ENCODE results near the gene RPTOR.
A peak's percentile ranks its signal among the peaks of the same experiment; 100 is the strongest.

Gene RPTOR

GRCh38 chr17:80937462-80938381, 393.1 kb downstream of the RPTOR start:
- no peak overlapping the region for H3K4me3 ChIP-seq (ENCODE audit: low read depth in 1 of 2, low read length in 2 of 2)
- TF ChIP-seq EZH2 (IDR thresholded peaks at IDR 0.05; ENCODE audit: borderline replicate concordance, low read depth, low read length, severe bottlenecking) (no peak), CTCF (IDR thresholded peaks at IDR 0.05; ENCODE audit: borderline replicate concordance, extremely low read depth, low read length, poor library complexity, severe bottlenecking) (no peak)
- H3K4me1 ChIP-seq (ENCODE audit: insufficient read depth, low read length) = peaks cover 23% of the 10 kb centered on the region
- no peaks in the 10 kb centered on the region for H3K9me3 ChIP-seq (ENCODE audit: insufficient read depth, low read length, severe bottlenecking)
- H3K79me2 ChIP-seq (ENCODE audit: insufficient read depth, low read length) = no peaks in the 10 kb centered on the region
- H3K36me3 ChIP-seq (ENCODE audit: insufficient read depth, low read length) = peaks cover 35% of the 10 kb centered on the region
- H3K9ac ChIP-seq (ENCODE audit: low read depth, low read length) = no peak overlapping the region
- no peak overlapping the region for H2AFZ ChIP-seq (ENCODE audit: low read depth, low read length)
- ATAC-seq (ENCODE audit: insufficient read depth, low read depth) (peak; percentile 23; the same call in 2 of the 3 replicates), DNase-seq (no peak)
- H3K4me2 ChIP-seq (ENCODE audit: insufficient read depth, low read length) = peak overlapping the region; percentile 54
- H3K27ac ChIP-seq (ENCODE audit: low read length) = peak overlapping the region; percentile 51
- no peaks in the 10 kb centered on the region for H3K27me3 ChIP-seq (ENCODE audit: insufficient read depth, low read length, poor library complexity)
- H4K20me1 ChIP-seq (ENCODE audit: insufficient read depth, low read length) = peaks cover 4% of the 10 kb centered on the region

DNA sequence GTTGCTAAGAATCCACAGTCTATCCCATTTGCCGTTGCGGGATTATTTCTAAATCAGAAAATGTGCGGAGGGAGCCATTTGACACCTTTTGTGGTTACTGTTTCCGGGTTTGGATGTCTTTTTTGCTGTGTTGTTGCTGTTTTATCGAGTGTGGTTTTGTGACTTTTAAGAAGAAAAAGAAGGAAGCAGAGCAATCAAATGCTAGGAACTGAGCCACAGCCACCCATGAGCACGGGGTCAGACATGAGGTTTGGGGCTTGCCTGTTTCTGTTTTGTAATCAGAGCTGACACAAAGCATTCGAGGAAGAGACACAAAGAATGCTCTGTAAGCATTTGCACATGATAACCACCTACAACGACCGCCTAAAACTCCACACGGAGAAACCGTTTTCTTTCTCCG, 393.9 kb downstream of the RPTOR start:
- Histone ChIP-seq H4K20me1 (ENCODE audit: insufficient read depth, low read length) (peaks cover 4% of the 10 kb centered on the region), H3K4me2 (ENCODE audit: insufficient read depth, low read length) (peak overlapping the region; percentile 54)

GRCh38 chr17:80939151-80940145, 394.8 kb downstream of the RPTOR start:
- H3K4me2 ChIP-seq (ENCODE audit: insufficient read depth, low read length) = peak overlapping the region; percentile 54
- ATAC-seq (ENCODE audit: insufficient read depth, low read depth) = no peak

More for the DNA sequence above, 393.9 kb downstream of the RPTOR start:
- Histone ChIP-seq H2AFZ (ENCODE audit: low read depth, low read length) (no peak overlapping the region), H3K27ac (ENCODE audit: low read length) (peak overlapping the region; percentile 51), H3K36me3 (ENCODE audit: insufficient read depth, low read length) (peaks cover 38% of the 10 kb centered on the region), H3K9ac (ENCODE audit: low read depth, low read length) (peak overlapping the region; percentile 27), H3K27me3 (ENCODE audit: insufficient read depth, low read length, poor library complexity) (no peaks in the 10 kb centered on the region), H3K9me3 (ENCODE audit: insufficient read depth, low read length, severe bottlenecking) (no peaks in the 10 kb centered on the region), H3K79me2 (ENCODE audit: insufficient read depth, low read length) (no peaks in the 10 kb centered on the region), H3K4me1 (ENCODE audit: insufficient read depth, low read length) (peaks cover 23% of the 10 kb centered on the region), H3K4me3 (ENCODE audit: low read depth in 1 of 2, low read length in 2 of 2) (peak overlapping the region in 1 of 2 experiments; percentile 14; a peak in 1 of 4 replicates)
- peak; percentile 90 for ATAC-seq (ENCODE audit: insufficient read depth, low read depth)
- peak; percentile 74 for DNase-seq
- TF ChIP-seq CTCF (IDR thresholded peaks at IDR 0.05; ENCODE audit: borderline replicate concordance, extremely low read depth, low read length, poor library complexity, severe bottlenecking) (no peak), EZH2 (IDR thresholded peaks at IDR 0.05; ENCODE audit: borderline replicate concordance, low read depth, low read length, severe bottlenecking) (no peak)

More at GRCh38 chr17:80939151-80940145, 394.8 kb downstream of the RPTOR start:
- peaks cover 38% of the 10 kb centered on the region for H3K36me3 ChIP-seq (ENCODE audit: insufficient read depth, low read length)
- 0 out of 4 replicates have a peak overlapping the region, but pooled peaks of 1 of the 2 experiments have one; percentile 14 for H3K4me3 ChIP-seq (ENCODE audit: low read depth in 1 of 2, low read length in 2 of 2)
- no peaks in the 10 kb centered on the region for H3K9me3 ChIP-seq (ENCODE audit: insufficient read depth, low read length, severe bottlenecking)
- no peaks in the 10 kb centered on the region for H3K79me2 ChIP-seq (ENCODE audit: insufficient read depth, low read length)
- peak overlapping the region; percentile 27 for H3K9ac ChIP-seq (ENCODE audit: low read depth, low read length)
- H3K27me3 ChIP-seq (ENCODE audit: insufficient read depth, low read length, poor library complexity) = no peaks in the 10 kb centered on the region
- no peak overlapping the region for H2AFZ ChIP-seq (ENCODE audit: low read depth, low read length)
- H3K27ac ChIP-seq (ENCODE audit: low read length) = peak overlapping the region; percentile 51
- peaks cover 4% of the 10 kb centered on the region for H4K20me1 ChIP-seq (ENCODE audit: insufficient read depth, low read length)
- H3K4me1 ChIP-seq (ENCODE audit: insufficient read depth, low read length) = peaks cover 23% of the 10 kb centered on the region
- no peak for DNase-seq
- TF ChIP-seq EZH2 (IDR thresholded peaks at IDR 0.05; ENCODE audit: borderline replicate concordance, low read depth, low read length, severe bottlenecking) = no peak
- TF ChIP-seq CTCF (IDR thresholded peaks at IDR 0.05; ENCODE audit: borderline replicate concordance, extremely low read depth, low read length, poor library complexity, severe bottlenecking) = no peak
